Measurements from ENCODE around the gene AIRE. TPM values are rescaled to one million over a fixed set of nuclear protein-coding genes. Genes with fewer than 3 reads are reported as not detected.

Gene AIRE
- total RNA-seq, 6 donors from 2014 or later = not detected

DNA sequence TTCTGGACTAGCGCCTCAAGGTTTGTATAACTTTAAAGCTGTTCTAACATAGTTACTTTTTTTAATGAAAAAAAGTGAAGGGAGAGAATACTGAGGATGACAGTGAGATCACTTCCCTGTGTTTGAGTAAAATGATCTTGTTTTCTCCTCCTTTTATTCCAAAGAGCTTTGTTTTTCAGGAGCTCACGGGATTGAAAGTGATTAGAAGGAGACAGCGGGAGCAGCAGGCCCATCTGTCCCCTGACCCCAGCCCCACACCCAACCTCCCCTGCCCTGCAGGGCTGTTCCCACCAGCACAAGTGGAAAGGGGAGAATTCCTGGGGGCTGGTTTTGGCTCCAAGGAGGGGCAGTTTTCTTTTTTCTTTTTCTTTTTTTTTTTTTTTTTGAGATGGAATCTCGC, 21.9 kb upstream of the AIRE start:
- Histone ChIP-seq H3K9me3 (no peaks in the 10 kb centered on the region), H3K36me3 (no peaks in the 10 kb centered on the region), H3K27me3 (no peaks in the 10 kb centered on the region), H3K27ac (no peak overlapping the region), H3K4me3 (no peak overlapping the region), H3K4me1 (no peaks in the 10 kb centered on the region)
- TF ChIP-seq, protein P1, sequence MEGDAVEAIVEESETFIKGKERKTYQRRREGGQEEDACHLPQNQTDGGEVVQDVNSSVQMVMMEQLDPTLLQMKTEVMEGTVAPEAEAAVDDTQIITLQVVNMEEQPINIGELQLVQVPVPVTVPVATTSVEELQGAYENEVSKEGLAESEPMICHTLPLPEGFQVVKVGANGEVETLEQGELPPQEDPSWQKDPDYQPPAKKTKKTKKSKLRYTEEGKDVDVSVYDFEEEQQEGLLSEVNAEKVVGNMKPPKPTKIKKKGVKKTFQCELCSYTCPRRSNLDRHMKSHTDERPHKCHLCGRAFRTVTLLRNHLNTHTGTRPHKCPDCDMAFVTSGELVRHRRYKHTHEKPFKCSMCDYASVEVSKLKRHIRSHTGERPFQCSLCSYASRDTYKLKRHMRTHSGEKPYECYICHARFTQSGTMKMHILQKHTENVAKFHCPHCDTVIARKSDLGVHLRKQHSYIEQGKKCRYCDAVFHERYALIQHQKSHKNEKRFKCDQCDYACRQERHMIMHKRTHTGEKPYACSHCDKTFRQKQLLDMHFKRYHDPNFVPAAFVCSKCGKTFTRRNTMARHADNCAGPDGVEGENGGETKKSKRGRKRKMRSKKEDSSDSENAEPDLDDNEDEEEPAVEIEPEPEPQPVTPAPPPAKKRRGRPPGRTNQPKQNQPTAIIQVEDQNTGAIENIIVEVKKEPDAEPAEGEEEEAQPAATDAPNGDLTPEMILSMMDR (IDR thresholded peaks at IDR 0.05) = no peak
- TF ChIP-seq POLR2AphosphoS5 (IDR thresholded peaks at IDR 0.05) (no peak), EP300 (IDR thresholded peaks at IDR 0.05) (no peak), POLR2A (IDR thresholded peaks at IDR 0.05) (no peak)
- ATAC-seq (ENCODE audit: low FRiP score in 2 of 2) (no peak), DNase-seq (no peak)
- 85 to 92% methylated on average over 4 of the region's 4 CpGs for WGBS, 2 donors

DNA sequence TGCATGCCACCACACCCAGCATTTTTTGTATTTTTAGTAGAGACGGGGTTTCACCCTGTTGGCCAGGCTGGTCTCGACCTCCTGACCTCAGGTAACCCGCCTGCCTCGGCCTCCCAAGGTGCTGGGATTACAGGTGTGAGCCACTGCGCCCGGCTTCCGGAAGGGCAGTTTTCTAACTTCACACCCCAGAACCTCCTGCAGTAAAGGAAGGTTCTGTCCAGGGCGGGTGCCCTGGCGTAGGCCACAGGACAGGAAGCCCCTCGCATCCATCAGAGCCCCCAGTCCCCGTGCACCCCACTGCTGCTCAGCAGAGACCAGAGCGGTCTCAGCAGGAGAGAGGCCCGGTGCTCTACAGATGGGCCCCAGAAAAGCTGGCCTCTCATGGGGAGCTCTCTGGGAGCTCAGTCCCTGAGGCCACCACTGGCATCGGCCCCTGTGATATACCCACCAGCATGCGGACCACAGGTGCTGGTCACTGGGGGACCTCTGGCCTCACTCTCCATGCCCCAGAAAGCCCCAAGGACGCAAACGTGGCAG, 19.9 kb upstream of the AIRE start:
- Histone ChIP-seq H3K9me3 (no peaks in the 10 kb centered on the region), H3K4me1 (no peaks in the 10 kb centered on the region), H3K4me3 (no peak overlapping the region), H3K27ac (no peak overlapping the region), H3K27me3 (no peaks in the 10 kb centered on the region), H3K36me3 (no peaks in the 10 kb centered on the region)
- WGBS, 2 donors = 96 to 98% methylated on average over 9 to 14 of the region's 17 CpGs
- no peak for TF ChIP-seq POLR2A (IDR thresholded peaks at IDR 0.05)
- TF ChIP-seq EP300 (IDR thresholded peaks at IDR 0.05) = no peak
- TF ChIP-seq, protein P1 (IDR thresholded peaks at IDR 0.05) = no peak
- no peak for TF ChIP-seq POLR2AphosphoS5 (IDR thresholded peaks at IDR 0.05)
- DNase-seq (no peak), ATAC-seq (ENCODE audit: low FRiP score in 2 of 2) (no peak)

DNA sequence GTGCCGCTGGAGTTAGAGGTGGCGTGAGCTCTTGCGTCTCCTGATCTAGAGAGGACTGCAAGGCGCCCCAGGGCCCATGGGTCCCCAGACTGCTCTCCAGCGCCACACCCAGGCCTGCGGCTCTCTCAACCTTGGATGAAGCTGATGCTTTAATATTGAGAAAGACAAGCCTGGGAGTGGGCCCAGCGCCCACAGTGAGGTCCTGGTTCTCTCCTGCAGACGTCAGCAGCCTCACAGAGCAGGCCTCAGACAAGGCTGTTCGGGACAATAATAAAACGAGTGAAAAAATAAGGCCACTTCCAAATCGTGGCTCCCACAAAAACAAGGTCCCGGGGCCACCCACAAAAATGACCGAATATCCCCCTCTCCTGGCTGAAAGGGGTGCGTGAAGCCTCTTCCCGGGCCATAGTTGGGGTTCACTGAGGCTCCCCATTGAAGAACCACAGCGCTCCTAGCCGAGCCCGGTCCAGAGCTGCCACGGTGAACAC, 18.0 kb upstream of the AIRE start:
- ATAC-seq (ENCODE audit: low FRiP score in 2 of 2) (peak in 1 of 2 donors; percentile 33), DNase-seq (no peak)
- TF ChIP-seq, protein P1 (IDR thresholded peaks at IDR 0.05) = peak in 1 of 6 experiments; percentile 10
- TF ChIP-seq POLR2AphosphoS5 (IDR thresholded peaks at IDR 0.05) = no peak
- no peaks in the 10 kb centered on the region for H3K36me3 ChIP-seq
- H3K27me3 ChIP-seq = no peaks in the 10 kb centered on the region
- no peaks in the 10 kb centered on the region for H3K9me3 ChIP-seq
- H3K4me1 ChIP-seq = no peaks in the 10 kb centered on the region
- no peak overlapping the region for H3K27ac ChIP-seq
- WGBS, 2 donors = 75 to 77% methylated on average over 19 of the region's 19 CpGs
- no peak overlapping the region for H3K4me3 ChIP-seq

DNA sequence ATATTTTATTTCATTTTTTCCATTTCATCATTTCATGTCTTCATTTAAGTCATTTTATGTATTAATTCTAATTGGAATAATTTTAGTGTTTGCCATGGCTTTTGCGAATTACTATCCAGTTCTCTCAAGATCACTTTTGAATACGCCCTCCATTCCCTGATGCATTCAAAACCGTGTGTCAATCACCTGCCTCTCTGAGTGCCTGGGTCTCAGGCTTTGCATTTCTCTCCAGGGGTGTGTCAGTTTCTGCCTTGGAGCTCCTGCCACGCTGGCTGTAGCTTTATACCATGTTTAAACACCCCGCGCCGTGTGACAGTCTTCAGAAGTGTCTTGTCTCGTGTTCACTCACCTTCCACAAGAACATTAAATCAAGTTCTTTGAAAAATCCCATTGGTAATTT, 16.6 kb upstream of the AIRE start:
- WGBS, 2 donors = 79 to 87% methylated on average over 8 of the region's 8 CpGs
- ATAC-seq (ENCODE audit: low FRiP score in 2 of 2) = no peak
- no peak overlapping the region for H3K4me3 ChIP-seq

More for the DNA sequence above, 16.6 kb upstream of the AIRE start:
- Histone ChIP-seq H3K36me3 (no peaks in the 10 kb centered on the region), H3K27ac (no peak overlapping the region), H3K9me3 (no peaks in the 10 kb centered on the region), H3K4me1 (no peaks in the 10 kb centered on the region), H3K27me3 (no peaks in the 10 kb centered on the region)
- DNase-seq = no peak
- no peak for TF ChIP-seq POLR2AphosphoS5 (IDR thresholded peaks at IDR 0.05)
- no peak for TF ChIP-seq EP300 (IDR thresholded peaks at IDR 0.05)
- no peak for TF ChIP-seq POLR2A (IDR thresholded peaks at IDR 0.05)
- TF ChIP-seq, protein P1 (IDR thresholded peaks at IDR 0.05) = no peak

Data from upper lobe of left lung (tissue), 6 donors.